Right lobe of liver (tissue), 4 donors: Measurements from ENCODE around the gene INAFM1.

Source experiments
- POLR2A ChIP-seq: fragments of 450-650 bp; IDR thresholded peaks from one replicate; pipeline ENCODE4 v1.6.1; 2017; ENCODE audit warnings: antibody characterized with exemption, mild to moderate bottlenecking
- TF ChIP-seq, protein P1 (sequence below), 4 donors: fragments of 200-600 bp in 3 of 4; fragments of 450-650 bp in 1 of 4; IDR thresholded peaks; one replicate each; pipeline versions ENCODE4 v1.5.1 to v1.8.0; 2016 to 2022; ENCODE audit warnings: antibody characterized with exemption in 4 of 4, mild to moderate bottlenecking in 2 of 4
- donor health status: DM: no; HTN: no; CAD: no.
- donor health status: DM: no; HTN: no; CAD: no.
- donor health status: DM: no; HTN: yes; CAD: no.

DNA sequence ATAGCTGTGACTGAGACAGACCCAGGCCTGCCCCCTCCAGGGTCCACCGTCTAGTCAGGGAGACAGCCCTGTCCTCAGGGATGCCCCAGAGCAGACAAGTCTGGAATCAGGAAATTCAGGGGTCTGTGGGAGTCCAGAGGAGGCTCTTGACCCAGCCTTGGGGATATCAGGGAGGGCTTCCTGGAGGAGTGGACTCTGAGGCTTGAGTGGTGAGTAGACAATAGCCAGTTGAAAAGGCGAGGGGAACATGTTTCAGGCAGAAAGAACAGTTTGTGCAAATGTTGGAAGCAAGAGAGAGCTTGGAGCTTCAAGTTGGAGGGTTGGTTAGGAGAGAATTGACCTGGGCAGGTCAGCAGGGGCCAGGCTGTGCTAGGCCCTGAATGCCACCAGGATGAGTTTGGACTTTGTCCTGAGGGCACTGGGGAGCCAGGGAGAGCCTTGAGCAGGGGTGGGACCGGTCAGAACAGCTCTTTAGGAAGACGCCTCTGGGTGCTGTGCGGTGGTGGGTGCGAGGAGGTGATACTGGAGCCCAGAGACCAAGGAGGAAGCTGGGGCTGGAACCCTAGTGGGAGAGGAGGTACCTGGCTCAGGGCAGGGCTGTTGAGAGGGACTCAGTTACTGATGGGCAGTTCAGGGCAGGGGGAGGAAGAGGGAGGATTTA is 15.7 kb upstream of the INAFM1 start:
- TF ChIP-seq POLR2A, result no peak
- TF ChIP-seq, protein P1, sequence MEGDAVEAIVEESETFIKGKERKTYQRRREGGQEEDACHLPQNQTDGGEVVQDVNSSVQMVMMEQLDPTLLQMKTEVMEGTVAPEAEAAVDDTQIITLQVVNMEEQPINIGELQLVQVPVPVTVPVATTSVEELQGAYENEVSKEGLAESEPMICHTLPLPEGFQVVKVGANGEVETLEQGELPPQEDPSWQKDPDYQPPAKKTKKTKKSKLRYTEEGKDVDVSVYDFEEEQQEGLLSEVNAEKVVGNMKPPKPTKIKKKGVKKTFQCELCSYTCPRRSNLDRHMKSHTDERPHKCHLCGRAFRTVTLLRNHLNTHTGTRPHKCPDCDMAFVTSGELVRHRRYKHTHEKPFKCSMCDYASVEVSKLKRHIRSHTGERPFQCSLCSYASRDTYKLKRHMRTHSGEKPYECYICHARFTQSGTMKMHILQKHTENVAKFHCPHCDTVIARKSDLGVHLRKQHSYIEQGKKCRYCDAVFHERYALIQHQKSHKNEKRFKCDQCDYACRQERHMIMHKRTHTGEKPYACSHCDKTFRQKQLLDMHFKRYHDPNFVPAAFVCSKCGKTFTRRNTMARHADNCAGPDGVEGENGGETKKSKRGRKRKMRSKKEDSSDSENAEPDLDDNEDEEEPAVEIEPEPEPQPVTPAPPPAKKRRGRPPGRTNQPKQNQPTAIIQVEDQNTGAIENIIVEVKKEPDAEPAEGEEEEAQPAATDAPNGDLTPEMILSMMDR (IDR thresholded peaks at IDR 0.05), result no peak
